Measurements from ENCODE around the gene TRPM4.
A peak's percentile ranks its signal among the peaks of the same experiment; 100 is the strongest.
"Not testable (repeated sequence)": the region's sequence is repeated elsewhere in the genome, so short reads cannot be mapped to it uniquely, and the experiment has no call there.

TRPM4 gene

DNA sequence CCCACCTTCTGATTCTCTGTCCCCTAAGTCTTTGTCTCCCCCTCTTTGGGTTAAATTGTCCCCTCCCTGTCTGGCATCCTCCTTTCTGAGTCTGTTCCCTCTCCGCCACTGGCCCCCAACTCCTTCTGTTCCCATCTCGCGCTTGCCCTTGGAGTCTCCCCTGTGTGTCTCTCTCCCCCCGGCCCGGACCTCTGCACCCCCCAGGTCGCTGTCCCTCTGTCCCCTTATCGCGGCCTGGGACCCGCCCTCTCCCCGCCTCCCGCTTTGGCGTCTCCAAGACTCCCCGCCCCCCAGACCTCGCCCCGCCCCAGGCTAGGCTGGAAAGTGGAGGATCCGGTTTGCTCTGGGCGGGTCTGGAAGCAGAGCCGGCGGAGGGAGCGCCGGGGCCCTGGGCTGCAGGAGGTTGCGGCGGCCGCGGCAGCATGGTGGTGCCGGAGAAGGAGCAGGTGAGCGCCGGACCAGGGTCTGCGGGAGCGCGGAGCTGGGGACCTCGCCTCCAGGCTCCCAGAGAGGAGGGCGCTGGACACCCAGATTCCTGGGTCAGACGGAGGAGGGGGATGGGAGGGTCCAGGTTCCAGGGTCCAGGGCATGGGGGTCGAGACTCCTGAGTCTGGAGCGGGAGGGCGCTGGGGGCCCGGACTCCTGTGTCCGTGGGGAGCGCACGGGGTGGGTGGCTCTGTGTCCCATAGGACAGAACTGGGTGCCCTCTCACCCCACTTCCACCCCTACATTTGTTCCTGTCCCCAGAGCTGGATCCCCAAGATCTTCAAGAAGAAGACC, at the start of gene TRPM4:
TRPM4 (plus strand) TSS at position 348 of the 780 bp plus-strand sequence; CDS start at position 423, 75 bp downstream.
- DNase-seq (ENCODE audit: low read depth in 2 of 2, low spot score in 1 of 2) = no peak

- DNase-seq (ENCODE audit: low read depth in 2 of 2, low spot score in 1 of 2) = no peak
Measured at GRCh38 chr19:49109051-49109450, 48.5 kb upstream of the TRPM4 start.

- no peak for DNase-seq (ENCODE audit: low read depth in 2 of 2, low spot score in 1 of 2)
Measured at GRCh38 chr19:49109569-49110233, 47.9 kb upstream of the TRPM4 start.

GRCh38 chr19:49110567-49110966, 47.0 kb upstream of the TRPM4 start:
- no peak for DNase-seq (ENCODE audit: low read depth in 2 of 2, low spot score in 1 of 2)

GRCh38 chr19:49111218-49111998, 46.2 kb upstream of the TRPM4 start:
- no peak for DNase-seq (ENCODE audit: low read depth in 2 of 2, low spot score in 1 of 2)

- DNase-seq (ENCODE audit: low read depth in 2 of 2, low spot score in 1 of 2) = peak in 1 of 2 donors; percentile 44
Measured at GRCh38 chr19:49113762-49114629, 43.6 kb upstream of the TRPM4 start, which contains the start of gene LIN7B. Gene LIN7B, plus strand, starts transcription at chr19:49114370. Its CDS starts 35 bp downstream, at chr19:49114405.

DNA sequence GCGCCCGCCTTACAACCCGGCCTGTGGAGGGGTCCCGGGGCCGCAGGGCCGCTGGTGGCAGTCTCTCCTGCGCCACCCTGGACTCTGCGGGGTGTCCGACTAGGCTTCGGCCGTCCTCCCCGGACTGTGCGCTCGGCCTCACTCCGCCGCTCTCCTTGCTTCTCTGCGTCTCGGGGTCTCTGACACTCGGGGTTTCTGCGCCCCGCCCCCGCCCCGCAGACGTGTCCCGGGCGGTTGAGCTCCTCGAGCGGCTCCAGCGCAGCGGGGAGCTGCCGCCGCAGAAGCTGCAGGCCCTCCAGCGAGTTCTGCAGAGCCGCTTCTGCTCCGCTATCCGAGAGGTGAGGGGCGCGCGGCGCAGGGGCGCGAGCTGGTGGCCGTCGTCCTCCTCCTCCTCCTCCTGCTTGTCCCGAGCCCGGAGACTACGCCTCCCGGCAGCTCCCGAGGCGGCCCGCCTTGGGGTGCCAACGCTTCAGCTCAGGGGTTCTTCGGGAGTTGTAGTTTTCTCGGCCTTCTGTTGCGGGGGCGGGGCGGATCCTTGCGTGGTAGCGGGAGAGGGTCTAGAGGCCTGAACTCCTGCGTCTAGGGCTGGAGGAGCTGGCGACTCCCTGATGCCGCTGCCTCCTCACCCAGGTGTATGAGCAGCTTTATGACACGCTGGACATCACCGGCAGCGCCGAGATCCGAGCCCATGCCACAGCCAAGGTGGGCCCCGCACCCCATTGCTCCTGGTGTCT, 42.8 kb upstream of the TRPM4 start:
- no peak for DNase-seq (ENCODE audit: low read depth in 2 of 2, low spot score in 1 of 2)

- no peak for DNase-seq (ENCODE audit: low read depth in 2 of 2, low spot score in 1 of 2)
Measured at GRCh38 chr19:49116544-49116943, 41.0 kb upstream of the TRPM4 start.

DNA sequence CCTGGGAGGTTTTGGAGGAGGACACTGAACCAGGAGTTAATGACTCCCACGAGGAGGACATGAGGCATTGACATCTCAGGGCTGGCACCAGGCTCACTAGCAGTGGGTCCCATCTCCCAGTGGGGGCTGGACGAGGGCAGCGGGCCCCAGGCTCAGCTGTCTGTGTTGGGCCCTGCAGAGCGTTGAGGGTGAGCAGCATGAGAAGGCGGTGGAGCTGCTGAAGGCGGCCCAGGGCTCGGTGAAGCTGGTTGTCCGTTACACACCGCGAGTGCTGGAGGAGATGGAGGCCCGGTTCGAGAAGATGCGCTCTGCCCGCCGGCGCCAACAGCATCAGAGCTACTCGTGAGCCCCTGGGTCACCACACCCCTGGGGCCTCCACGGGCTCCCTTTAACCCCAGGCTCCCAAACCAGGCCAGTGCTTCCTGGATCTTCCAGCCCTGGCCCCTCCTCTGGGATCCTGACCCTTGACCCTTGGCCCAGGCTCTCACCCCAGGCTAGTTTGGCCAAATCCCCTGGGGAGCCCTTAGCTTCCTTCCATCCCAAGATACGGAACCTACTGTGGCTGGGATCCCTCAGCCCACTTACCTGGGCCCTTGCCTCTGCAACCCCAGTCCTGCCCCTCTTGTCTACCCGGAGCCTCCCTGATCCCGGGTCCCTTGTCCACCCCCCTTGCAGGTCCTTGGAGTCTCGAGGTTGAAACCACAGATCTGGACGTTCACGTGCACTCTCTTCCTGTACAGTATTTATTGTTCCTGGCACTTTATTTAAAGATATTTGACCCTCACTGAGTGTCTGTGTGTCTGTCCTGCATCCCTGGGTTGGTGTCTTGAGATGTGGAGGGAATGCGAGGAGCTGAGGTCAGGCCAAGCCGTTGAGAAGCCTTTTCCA, 39.7 kb upstream of the TRPM4 start:
- no peak for DNase-seq (ENCODE audit: low read depth in 2 of 2, low spot score in 1 of 2)

DNA sequence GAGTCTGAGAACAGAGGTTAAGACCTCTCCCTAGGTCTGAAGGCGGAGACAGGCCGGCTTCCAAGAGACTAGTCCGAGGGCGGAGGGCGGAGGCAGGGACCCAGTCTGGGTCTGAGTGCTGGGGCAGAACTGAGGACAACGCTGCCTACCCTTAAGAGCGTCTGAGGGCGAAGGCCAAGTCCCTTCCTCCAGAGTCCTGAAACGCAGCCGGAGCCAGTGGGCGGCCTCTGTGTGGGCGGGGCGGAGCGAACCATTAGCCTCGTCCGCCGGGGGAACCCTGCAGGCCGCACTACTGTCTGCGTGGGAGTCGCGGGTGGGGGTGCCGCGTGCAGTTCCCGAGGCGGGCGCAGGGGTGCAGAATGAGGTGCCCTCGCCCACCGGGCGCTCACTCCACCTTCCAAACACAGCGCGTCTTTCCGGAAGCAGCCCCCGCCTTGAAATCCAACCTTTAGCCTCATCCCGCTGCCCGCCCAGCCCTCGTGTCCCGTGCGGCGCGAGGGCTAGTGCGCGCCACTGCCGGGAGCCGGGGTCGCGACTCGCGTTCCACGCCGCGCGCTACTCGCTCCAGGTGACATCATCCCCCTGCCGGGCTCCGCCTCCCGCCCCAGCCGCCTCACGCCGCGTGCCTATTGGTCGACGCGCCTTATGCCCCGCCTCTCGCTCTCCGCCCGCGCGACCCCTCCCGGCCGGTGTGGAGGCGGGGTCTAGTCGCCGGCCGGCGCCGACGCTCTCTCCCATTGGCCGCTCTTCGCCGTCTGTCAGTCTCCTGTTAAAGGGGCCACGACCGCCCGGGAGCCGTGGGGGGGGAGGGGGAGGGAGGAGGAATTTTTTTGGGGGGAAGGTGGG, 38.8 kb upstream of the TRPM4 start, which contains the start of gene C19orf73:
C19orf73 (minus strand) TSS at position 579 of the 846 bp plus-strand sequence; CDS start at position 458, 121 bp downstream.
- DNase-seq (ENCODE audit: low read depth in 2 of 2, low spot score in 1 of 2) = peak; percentile 92

GRCh38 chr19:49119411-49120324, 37.9 kb upstream of the TRPM4 start, which contains the start of gene PPFIA3:
Gene PPFIA3, plus strand, starts transcription at chr19:49119544. Its CDS starts 8,330 bp downstream, at chr19:49127874.
- no peak for DNase-seq (ENCODE audit: low read depth in 2 of 2, low spot score in 1 of 2)

DNA sequence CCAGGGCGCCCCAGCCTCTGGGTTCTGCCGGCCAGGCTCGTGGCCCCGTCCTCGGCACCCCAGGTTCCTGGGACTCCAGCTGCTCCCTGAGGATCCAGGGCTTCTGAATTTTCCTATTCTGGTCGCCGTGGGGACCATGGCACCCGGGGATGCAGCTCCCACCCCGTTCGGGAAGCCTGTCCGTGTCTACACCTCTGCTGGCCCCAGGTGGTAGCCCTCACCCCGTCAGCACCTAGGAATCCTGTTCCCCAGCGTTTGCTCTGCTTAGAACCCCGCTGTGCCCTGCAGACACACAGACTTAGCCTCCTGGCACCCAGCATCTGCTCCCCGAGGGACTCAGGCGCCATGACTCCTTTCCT, 37.3 kb upstream of the TRPM4 start:
- no peak for DNase-seq (ENCODE audit: low read depth in 2 of 2, low spot score in 1 of 2)

DNA sequence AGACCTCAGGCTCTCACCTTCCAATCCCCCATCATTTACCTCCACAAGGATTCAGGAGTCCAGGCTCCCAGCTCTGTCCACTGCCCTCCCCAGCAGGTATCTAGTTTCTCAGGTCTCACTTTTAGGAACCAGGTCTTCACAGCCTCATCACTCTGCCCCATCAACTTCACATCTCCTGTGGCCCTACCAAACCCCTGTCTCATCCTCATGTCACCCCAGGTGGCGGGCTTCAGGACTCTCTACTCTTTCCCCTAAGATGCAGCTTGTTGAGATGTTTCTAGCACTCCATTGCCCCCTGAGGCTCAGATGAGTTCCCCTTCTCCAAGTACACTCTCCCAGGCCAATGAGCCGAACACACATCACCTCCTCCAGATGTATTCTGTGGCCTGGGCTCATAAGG, 36.7 kb upstream of the TRPM4 start:
- DNase-seq (ENCODE audit: low read depth in 2 of 2, low spot score in 1 of 2) = no peak

- not testable (repeated sequence) for DNase-seq (ENCODE audit: low read depth in 2 of 2, low spot score in 1 of 2)
Measured at GRCh38 chr19:49121841-49122240, 35.8 kb upstream of the TRPM4 start.

GRCh38 chr19:49123285-49123684, 34.3 kb upstream of the TRPM4 start:
- not testable (repeated sequence) for DNase-seq (ENCODE audit: low read depth in 2 of 2, low spot score in 1 of 2)

DNA sequence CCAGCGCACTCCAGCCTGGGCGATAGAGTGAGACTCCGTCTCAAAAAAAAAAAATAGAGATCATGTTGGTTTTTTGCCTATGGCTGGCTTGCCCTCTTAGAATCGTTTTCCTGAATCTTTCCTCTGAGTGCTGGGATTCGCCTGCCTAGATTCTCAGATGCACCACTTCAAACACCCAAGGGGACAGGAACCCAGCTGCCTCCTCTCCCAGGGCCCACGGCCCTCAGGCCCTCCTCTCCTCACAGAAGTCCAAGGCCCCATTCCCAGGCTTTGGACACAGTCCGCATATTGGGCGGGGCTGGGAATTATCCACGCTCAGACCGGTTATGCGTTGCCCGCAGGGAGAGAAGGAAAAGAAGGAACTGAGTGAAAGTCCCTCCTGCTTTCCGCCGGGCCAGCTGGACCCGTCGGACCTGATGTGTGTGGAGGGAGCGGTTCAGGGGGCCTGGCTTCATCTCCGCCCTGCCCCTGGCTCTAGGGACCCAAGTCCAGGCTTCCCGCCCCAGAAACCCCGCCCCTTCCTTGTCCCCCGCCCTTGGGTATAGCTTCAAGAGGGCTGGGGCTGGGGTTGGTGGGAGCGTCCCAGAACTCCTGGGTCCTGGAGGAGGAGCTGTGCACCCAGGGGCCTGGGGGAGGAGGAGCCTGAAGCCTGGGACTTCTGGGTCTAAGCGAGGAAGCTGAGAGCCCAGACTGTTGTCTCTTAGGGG, 32.4 kb upstream of the TRPM4 start:
- DNase-seq (ENCODE audit: low read depth in 2 of 2, low spot score in 1 of 2) = no peak
